HepG2 (cell line): ENCODE measurements around the gene HPS3. TPM values are rescaled to one million over a fixed set of nuclear protein-coding genes. Genes with fewer than 3 reads are reported as not detected.

ENCODE experiments used
- ARID3A ChIP-seq: IDR thresholded peaks from 2 replicates; pipeline ENCODE4 v1.6.1; 2012; ENCODE audit warnings: low read depth, low read length, improper control_type of control experiment
- BCLAF1 ChIP-seq: fragments of 450-650 bp; IDR thresholded peaks from 2 replicates; pipeline ENCODE4 v1.6.1; 2017; ENCODE audit warnings: mild to moderate bottlenecking
- CBX5 ChIP-seq: sonication (generic); formaldehyde crosslinking; IDR thresholded peaks from 2 replicates; pipeline ENCODE4 v1.4.0; 2020; ENCODE audit warnings: missing genetic modification reagents, borderline replicate concordance
- CHD4 ChIP-seq: fragments of 200-600 bp; sonication (generic); IDR thresholded peaks from 2 replicates; pipeline ENCODE4 v1.7.0; 2017; ENCODE audit warnings: mild to moderate bottlenecking, low read length, borderline replicate concordance
- GATAD1 ChIP-seq: IDR thresholded peaks from 2 replicates; pipeline ENCODE4 v1.6.1; 2016; ENCODE audit warnings: missing genetic modification reagents, missing compliant biosample characterization
- ISX ChIP-seq: sonication (generic); formaldehyde crosslinking; conservative IDR thresholded peaks from 2 replicates; pipeline ENCODE4 v1.5.0; 2020; ENCODE audit warnings: missing genetic modification reagents
- MIXL1 ChIP-seq: IDR thresholded peaks from 2 replicates; pipeline ENCODE4 v1.6.1; 2016
- MYNN ChIP-seq: sonication (generic); formaldehyde crosslinking; IDR thresholded peaks from 2 replicates; pipeline ENCODE4 v1.4.0; 2020; ENCODE audit warnings: mild to moderate bottlenecking, low read depth, missing genetic modification reagents
- PTBP1 ChIP-seq: fragments of 200-400 bp; formaldehyde crosslinking; IDR thresholded peaks from 2 replicates; pipeline ENCODE4 v1.6.1; 2018; ENCODE audit warnings: low read length, low read depth; ENCODE audit not compliant: poor library complexity, severe bottlenecking
- TARDBP ChIP-seq: sonication (generic); formaldehyde crosslinking; IDR thresholded peaks from 2 replicates; pipeline ENCODE4 v1.8.0; 2022; ENCODE audit warnings: mild to moderate bottlenecking, missing genetic modification reagents
- TEF ChIP-seq: sonication (generic); formaldehyde crosslinking; IDR thresholded peaks from 2 replicates; pipeline ENCODE4 v1.5.0; 2020; ENCODE audit warnings: missing genetic modification reagents
- TOE1 ChIP-seq: sonication (generic); formaldehyde crosslinking; IDR thresholded peaks from 2 replicates; pipeline ENCODE4 v1.4.0; 2020; ENCODE audit warnings: mild to moderate bottlenecking, missing genetic modification reagents
- ZBTB3 ChIP-seq: sonication (generic); formaldehyde crosslinking; IDR thresholded peaks from 2 replicates; pipeline ENCODE4 v1.4.0; 2020; ENCODE audit warnings: low read depth, mild to moderate bottlenecking, moderate library complexity, missing genetic modification reagents, borderline replicate concordance
- ZFYVE20 ChIP-seq: sonication (generic); formaldehyde crosslinking; IDR thresholded peaks from 2 replicates; pipeline ENCODE4 v1.8.0; 2023; ENCODE audit warnings: low read depth, mild to moderate bottlenecking, moderate library complexity, missing genetic modification reagents, borderline replicate concordance
- ZNF234 ChIP-seq: sonication (generic); formaldehyde crosslinking; conservative IDR thresholded peaks from 2 replicates; pipeline ENCODE4 v1.5.1; 2020; ENCODE audit warnings: mild to moderate bottlenecking, missing genetic modification reagents
- ZNF746 ChIP-seq: sonication (generic); formaldehyde crosslinking; IDR thresholded peaks from 2 replicates; pipeline ENCODE4 v1.8.0; 2022; ENCODE audit warnings: mild to moderate bottlenecking, missing genetic modification reagents
- polyA plus RNA-seq, 8 experiments: library from polyadenylated mRNA; depleted of rRNA in 3 of 8; stranded (reverse) in 7 of 8; unstranded in 1 of 8; fragments of >200 nt; fragmentation: Illumina TruSeq in 4 of 8; extraction: Trizol in 4 of 8; gene quantifications; 2 replicates each; pipeline versions ENCODE4 v1.2.1 to v1.2.3, GENCODE V29; 2011 to 2016; ENCODE audit warnings: low read depth in 4 of 8, missing spikeins in 1 of 8, mixed read lengths in 1 of 8; ENCODE audit not compliant: insufficient read depth in 1 of 8
- total RNA-seq, 5 experiments: library from RNA; depleted of rRNA; stranded (reverse); fragments of >200 nt; fragmentation: Illumina TruSeq; extraction: Trizol; gene quantifications; 2 replicates each; pipeline ENCODE4 v1.2.3, GENCODE V29; 2016; ENCODE audit warnings: low read depth in 1 of 5
- TF ChIP-seq, protein P1 (sequence below): sonication (generic); formaldehyde crosslinking; IDR thresholded peaks from 2 replicates; pipeline ENCODE4 v1.8.1; 2023; ENCODE audit warnings: mild to moderate bottlenecking, missing genetic modification reagents, borderline replicate concordance

HPS3 gene
- total and polyA plus RNA-seq, 2 of the 13 experiments (the other 11 are each of a cell fraction or from before 2014, with no cell fraction given) = 9.5 to 18.9 TPM

- TF ChIP-seq BCLAF1 (no peak), ZNF746 (no peak), ZBTB3 (CRISPR knock-in tag) (no peak), TARDBP (CRISPR knock-in tag) (peak; percentile 36; the same call in 1 of the 2 replicates), TEF (CRISPR knock-in tag) (no peak), GATAD1 (CRISPR knock-in tag) (peak; percentile 46; the same call in 1 of the 2 replicates), CBX5 (CRISPR knock-in tag) (no peak), ZFYVE20 (no peak), ISX (no peak), MIXL1 (CRISPR knock-in tag) (peak; percentile 87), MYNN (CRISPR knock-in tag) (no peak), ARID3A (peak; percentile 86), TOE1 (CRISPR knock-in tag) (no peak), CHD4 (no peak), PTBP1 (no peak), ZNF234 (CRISPR knock-in tag) (no peak)
- TF ChIP-seq, protein P1, sequence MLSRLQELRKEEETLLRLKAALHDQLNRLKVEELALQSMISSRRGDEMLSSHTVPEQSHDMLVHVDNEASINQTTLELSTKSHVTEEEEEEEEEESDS (CRISPR knock-in tag) = no peak
Observed at GRCh38 chr3:149214702-149215101, 85.3 kb downstream of the HPS3 start (continued).
